PFSK-1 (cell line): ENCODE measurements around the gene FLNC.

Experiments used
- POLR2AphosphoS5 ChIP-seq: IDR thresholded peaks from 2 replicates; pipeline ENCODE4 v1.6.1; 2012; ENCODE audit warnings: low read depth, mild to moderate bottlenecking, control low read depth, low read length, moderate library complexity
- SIN3A ChIP-seq: IDR thresholded peaks from 2 replicates; pipeline ENCODE4 v1.6.1; 2012; ENCODE audit warnings: mild to moderate bottlenecking, low read length, moderate library complexity, borderline replicate concordance; ENCODE audit not compliant: insufficient read depth
- TAF1 ChIP-seq: IDR thresholded peaks from 2 replicates; pipeline ENCODE4 v1.6.1; 2012; ENCODE audit warnings: low read length, control low read depth, borderline replicate concordance; ENCODE audit not compliant: insufficient read depth
- TF ChIP-seq, protein P1 (sequence below), 2 experiments: IDR thresholded peaks; 2 replicates each; pipeline versions ENCODE4 v1.6.1 to v1.8.0; 2011 to 2012; ENCODE audit warnings: low read depth in 2 of 2, low read length in 2 of 2, control low read depth in 1 of 2, inconsistent platforms in 1 of 2, mild to moderate bottlenecking in 1 of 2, moderate library complexity in 1 of 2; ENCODE audit not compliant: insufficient read depth in 1 of 2

DNA sequence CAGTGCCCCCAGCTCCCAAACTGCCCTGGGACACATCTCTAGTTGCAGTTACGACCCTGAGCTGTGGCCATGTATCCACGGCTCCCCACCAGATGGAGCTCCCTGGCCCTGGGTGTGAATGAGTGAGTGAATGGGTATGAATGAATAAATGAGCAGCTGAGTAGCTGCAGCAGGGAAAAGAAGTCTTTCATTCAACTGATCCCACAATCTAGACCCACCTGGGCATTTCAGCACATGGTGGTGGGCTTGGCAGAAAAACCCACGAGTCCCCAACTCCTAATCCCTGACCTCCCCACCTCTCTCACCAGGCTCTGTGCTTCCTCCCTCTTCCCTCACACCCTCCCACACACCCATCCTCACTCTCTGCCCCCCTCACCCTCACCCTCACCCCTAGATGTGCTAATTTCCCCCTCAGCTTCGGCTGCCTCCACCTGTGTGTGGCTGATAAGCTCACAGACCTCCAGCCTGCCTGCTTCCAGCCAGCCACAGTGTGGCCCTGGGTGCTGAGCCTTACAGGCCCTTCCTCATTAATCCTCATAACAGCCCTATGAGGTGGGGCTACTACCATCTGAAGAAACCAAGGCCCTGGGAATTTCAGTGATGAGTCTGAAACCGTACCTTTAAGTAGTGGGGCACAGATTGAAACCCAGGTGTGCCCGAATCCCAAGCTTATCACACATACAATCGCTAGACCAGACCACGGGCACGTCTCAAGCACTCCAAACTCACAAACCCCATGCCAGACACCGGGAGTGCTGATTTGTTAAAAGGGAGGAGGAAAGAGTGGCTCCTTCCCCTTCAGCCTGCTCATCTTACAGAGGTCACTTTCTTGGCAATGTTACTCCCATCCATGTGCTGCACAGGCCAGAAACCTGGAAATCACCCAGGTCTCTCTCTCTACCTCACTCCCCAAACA is 30.2 kb downstream of the FLNC start:
- TF ChIP-seq POLR2AphosphoS5 (no peak; the same call in 1 of the 2 replicates), TAF1 (no peak), SIN3A (no peak)
- TF ChIP-seq, protein P1, sequence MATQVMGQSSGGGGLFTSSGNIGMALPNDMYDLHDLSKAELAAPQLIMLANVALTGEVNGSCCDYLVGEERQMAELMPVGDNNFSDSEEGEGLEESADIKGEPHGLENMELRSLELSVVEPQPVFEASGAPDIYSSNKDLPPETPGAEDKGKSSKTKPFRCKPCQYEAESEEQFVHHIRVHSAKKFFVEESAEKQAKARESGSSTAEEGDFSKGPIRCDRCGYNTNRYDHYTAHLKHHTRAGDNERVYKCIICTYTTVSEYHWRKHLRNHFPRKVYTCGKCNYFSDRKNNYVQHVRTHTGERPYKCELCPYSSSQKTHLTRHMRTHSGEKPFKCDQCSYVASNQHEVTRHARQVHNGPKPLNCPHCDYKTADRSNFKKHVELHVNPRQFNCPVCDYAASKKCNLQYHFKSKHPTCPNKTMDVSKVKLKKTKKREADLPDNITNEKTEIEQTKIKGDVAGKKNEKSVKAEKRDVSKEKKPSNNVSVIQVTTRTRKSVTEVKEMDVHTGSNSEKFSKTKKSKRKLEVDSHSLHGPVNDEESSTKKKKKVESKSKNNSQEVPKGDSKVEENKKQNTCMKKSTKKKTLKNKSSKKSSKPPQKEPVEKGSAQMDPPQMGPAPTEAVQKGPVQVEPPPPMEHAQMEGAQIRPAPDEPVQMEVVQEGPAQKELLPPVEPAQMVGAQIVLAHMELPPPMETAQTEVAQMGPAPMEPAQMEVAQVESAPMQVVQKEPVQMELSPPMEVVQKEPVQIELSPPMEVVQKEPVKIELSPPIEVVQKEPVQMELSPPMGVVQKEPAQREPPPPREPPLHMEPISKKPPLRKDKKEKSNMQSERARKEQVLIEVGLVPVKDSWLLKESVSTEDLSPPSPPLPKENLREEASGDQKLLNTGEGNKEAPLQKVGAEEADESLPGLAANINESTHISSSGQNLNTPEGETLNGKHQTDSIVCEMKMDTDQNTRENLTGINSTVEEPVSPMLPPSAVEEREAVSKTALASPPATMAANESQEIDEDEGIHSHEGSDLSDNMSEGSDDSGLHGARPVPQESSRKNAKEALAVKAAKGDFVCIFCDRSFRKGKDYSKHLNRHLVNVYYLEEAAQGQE (IDR thresholded peaks at IDR 0.05; ENCODE audit: insufficient read depth in 1 of 2, low read depth in 2 of 2, low read length in 2 of 2), result no peak
